Stimulated activated CD8-positive, alpha-beta memory T cell treated with anti-CD3 and anti-CD28 coated beads, Interleukin-15, amount 100 ng/mL, for 48 hours (primary cell): Measurements from ENCODE around the gene ZNF205.
A peak's percentile ranks its signal among the peaks of the same experiment; 100 is the strongest.
"Not testable (repeated sequence)": the region's sequence is repeated elsewhere in the genome, so short reads cannot be mapped to it uniquely, and the experiment has no call there.

Source experiments
- DNase-seq, 2 donors: peaks; one replicate each; pipeline ENCODE4 v3.0.0-alpha.2; 2020; ENCODE audit warnings: low read depth in 2 of 2

Gene ZNF205

DNA sequence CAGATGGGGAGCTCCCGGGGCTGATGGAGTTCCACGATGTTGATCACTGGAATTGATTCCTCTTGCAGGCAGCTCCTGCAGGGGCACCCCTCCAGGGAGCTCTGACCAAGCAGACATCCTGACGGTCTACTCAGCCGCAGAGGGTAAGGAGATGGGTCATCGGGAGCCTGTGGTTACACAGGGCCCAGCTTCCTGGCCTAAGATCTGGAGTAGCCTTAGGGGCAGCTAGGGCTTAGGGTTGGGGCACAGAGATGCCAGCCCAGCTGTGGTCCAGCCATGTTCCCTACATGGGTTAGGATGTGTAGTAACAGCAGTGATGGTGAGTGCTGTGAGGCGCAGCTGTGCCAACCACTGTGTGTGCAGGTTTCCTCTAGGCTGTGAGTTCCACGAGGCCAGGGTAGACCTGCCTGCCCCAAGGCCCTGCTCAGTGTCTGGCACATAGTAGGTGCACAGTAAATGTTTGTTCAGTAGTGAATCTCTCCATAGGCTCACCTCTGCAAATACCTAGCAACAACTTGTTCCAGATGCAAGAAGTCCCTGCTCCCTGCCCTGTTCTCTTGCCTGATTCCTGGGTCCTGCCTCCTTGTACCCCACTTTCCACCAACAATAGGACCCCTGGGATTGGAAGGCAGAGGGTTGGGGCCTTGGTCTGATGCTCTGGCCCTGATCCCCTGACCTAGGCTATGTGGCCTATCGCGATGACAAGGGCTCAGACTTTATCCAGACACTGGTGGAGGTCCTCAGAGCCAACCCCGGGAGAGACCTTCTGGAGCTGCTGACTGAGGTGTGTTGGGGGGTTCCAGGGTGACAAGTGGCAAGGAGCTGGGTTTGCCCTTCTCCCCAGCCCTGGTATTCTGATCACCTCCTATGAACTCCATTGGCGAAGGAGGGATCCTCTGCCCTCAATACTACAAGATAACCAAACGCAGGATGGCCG lies 36.1 kb downstream of the ZNF205 start:
- DNase-seq: no peak

DNA sequence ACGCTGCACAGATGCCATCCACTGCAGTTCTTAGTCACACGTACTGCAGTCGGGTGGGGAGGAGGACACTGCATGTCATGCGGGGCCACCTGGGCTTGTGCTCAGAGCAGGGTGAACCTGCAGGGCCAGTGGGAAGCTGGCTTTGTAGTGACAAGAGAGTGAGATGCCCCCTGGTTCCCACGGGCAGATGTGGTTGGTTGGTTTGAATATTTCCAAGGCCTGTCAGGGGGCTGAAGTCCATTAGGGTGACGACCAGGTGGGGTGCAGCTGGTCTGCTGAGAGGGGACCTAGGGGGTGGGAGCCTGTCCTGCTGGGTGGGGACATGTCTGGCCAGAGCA lies 36.8 kb downstream of the ZNF205 start:
- DNase-seq: no peak

DNA sequence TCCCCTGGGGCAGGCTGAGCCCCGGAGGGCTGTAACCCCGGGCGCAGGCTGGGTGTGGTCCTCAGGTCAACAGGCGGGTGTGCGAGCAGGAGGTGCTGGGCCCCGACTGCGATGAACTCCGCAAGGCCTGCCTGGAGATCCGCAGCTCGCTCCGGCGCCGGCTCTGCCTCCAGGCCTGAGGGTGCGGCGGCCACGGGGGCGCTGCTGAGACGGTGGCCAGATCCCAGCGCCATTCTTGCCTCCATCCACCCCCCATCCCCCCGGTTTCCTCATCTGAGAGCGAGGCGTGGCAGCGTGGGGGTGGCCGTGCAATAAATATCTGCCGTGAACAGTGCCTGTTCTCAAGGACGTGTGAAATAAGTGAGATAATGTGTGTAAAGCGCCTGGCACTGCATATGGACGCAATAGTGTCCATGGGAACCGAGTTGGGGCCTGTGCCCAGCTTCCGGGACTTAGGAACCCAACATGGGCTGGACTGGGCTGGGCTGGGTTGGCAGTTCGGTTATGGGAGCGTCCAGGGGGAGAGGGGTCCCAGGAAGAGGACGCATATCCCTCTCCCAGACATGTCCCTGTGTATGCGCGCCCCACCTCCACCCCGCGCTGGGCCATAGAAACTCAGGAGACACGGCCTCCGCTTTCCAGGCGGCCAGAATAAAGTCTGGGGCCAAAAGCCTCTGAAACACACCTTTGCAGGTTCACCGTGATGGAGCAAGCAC lies 37.4 kb downstream of the ZNF205 start:
- DNase-seq: peak in 1 of 2 donors; percentile 50

DNA sequence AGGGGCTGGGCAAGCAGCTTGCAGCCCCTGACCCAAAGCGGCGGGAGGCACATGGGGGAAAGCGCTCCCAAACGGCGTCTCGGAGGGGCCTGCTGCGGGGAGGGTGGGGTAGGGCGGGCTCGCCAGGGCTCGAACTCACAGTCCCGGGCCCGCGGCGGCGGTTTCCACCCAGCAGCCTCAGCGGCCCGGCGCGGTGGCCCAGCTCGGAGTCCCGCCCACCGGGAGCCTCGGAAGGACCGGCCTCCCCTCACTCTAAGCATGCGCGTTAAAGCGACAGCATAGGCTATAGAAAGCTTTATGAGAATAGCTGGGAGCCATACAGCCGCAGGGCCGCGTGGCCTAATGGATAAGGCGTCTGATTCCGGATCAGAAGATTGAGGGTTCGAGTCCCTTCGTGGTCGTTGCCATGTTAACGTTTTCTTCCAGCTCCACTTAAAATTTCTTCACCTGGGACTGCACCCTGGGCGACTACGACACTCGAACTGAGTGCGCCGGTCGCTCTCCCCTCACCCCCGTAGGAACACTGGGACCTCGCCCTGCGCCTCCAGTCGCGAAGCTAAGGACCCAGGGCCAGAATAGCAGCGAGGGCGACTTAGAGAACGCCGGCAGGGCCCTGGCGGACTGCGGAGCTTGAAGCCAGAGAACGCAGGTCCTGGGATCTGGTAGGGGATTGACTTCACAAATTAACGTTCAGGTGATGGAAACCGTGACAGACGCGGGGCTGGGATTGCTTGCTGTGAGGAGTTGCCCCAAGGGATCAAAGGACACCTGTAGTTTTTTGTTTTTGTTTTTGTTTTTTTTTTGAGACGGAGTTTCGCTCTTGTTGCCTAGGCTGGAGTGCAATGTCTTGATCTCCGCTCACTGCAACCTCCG lies 38.2 kb downstream of the ZNF205 start:
- peak; percentile 94 to 96 for DNase-seq

DNA sequence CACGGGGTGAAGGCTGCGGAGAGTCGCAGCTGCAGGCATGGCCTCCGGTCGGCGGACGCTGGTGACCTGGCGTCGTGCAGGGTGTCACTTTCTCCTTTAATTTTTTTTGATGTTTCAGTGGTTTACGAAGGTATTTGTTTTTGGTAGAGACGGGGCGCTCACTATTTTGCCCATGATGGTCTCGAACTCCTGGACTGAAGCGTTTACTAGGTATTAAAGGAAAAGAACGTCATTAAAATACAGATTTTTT lies 39.6 kb downstream of the ZNF205 start:
- DNase-seq: no peak

DNA sequence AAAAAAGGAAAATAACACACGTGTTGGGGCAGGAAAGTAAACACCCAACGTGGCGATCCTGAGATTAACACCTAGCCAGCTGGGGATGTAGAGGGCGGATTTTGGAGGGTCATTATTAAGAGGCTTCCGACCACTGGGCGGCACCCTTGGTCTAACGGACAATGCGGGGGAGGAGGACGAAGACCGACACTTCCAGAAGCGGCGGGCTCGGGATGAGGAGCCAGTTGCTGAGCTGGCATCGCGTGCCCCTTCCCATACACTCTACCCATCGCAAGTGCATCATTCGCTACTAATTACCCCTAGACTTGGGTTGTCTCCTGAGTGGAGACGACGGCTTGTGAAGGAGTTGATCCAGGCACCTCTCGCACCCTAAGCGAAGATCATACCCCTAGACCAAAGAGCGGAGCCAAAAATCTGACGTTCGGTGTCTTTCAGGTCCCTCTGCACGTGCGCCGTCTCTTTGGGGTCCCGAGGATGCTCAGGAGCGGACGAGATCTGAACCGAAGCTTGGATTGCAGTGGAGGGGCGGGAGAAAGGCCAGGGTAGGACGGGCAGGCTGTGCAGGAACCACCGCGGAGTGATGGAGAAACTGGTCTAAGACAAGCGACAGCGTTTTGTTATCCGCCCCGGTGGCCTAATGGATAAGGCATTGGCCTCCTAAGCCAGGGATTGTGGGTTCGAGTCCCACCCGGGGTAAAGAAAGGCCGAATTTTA lies 40.0 kb downstream of the ZNF205 start:
- DNase-seq: peak; percentile 82

DNA sequence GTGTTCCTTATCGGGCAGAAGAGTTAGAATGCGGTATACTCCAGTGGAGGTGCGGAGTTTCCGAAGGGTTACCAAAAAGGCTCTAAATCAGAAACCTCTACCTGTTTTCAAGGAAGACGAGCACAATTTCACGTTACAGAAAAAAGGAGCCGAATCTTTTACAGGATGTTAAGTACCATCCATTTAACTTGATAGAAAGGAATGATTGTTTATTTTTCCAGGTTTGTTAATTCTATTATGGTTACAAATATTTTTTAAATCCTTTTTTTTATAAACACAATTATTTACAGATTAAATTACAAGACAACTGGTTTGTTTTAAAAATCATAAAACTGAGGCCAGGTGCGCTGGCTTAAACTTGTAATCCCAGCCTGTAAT lies 40.6 kb downstream of the ZNF205 start:
- DNase-seq: no peak

DNA sequence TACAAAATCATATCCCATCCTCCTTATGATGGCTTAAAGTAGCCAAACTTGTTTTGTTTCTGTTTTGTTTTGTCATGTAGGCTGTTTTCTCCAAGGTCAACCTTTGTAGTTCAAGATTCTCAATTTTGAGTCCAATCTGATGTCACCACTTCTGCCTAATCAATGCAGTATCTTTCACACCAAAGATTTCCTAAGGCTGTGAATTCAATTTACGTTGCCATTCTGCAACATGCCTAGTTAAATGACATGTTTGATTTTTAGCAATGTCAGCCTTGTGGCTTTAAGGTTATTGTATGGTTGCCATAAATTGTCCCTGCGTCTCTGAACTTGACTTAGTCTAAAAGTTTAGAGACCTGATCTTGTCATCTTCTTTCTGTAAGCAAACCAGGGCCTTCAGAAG lies 42.8 kb downstream of the ZNF205 start:
- DNase-seq: no peak

DNA sequence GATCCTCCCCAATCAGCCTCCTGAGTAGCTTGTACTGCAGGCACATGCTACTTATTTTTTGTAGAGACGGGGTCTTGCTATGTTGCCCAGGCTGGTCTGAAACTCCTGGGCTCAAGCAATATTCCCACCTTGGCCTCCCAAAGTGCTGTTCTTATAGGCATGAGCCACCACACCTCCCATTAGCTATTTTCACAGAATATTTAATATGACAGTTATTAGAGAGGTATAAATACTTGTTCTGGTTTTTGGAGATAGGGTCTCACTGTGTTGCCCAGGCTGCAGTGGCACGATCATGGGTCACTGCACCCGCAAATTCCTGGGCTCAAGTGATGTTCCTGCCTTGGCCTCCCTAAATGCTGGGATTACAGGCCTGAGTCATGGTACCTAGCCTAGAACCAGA lies 43.6 kb downstream of the ZNF205 start:
- DNase-seq: no peak

DNA sequence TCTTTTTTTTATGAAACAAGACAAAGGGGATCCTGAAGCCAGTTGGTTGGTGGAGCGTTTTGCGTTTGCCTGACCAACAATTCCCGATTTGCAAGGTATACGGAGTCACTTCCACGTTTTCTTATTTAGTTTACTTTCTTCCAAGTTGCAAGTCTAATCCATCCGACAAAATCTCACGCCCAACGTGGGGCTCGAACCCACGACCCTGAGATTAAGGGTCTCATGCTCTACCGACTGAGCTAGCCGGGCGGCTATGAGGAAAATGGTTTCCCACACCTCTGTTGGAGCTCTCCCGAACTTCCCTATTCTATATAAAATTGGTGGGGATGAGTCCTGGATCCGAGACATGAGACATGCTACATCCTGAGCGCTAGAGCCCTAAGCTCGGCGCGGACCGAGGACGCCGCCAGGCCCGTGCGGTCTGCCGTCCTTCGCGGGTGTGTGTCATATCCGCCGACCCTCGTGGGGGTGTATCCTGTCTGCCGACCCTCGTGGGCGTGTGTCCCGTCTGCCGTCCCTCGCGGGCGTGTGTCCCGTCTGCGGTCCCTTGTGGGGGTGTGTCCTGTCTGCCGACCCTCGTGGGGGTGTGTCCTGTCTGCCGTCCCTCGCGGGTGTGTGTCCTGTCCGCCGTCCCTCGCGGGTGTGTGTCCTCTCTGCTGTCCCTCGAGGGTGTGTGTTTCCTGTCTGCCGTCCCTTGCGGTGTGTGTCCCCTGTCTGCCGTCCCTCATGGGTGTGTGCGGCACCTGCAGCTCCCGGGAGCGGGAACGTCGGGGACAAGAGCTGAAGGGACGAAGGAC lies 45.0 kb downstream of the ZNF205 start:
- peak in 1 of 2 donors; percentile 43 for DNase-seq

DNA sequence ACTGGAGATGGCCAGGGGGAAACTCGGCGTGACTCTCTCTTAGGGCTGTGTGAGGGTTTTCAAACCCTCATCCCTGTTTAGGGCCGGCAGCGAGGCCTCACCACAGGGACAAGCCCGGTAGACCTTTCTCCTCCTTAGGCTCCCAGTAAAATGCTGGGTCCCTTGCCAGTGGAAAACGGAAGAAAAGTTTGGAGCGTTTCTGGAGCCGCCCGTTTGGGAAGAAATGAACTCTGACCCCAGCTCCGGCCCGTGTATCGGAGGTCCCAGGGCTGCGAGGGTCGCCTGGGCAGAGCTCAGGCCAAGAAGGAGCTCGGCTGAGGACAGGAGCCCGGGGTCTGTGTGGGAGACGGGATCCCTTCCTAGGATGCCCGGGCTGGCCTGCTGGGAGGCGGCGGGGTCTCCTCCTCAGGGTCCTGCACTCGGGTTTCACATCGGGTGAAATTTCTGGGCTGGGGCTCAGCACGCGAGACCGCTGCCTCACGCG lies 45.7 kb downstream of the ZNF205 start:
- no peak for DNase-seq

DNA sequence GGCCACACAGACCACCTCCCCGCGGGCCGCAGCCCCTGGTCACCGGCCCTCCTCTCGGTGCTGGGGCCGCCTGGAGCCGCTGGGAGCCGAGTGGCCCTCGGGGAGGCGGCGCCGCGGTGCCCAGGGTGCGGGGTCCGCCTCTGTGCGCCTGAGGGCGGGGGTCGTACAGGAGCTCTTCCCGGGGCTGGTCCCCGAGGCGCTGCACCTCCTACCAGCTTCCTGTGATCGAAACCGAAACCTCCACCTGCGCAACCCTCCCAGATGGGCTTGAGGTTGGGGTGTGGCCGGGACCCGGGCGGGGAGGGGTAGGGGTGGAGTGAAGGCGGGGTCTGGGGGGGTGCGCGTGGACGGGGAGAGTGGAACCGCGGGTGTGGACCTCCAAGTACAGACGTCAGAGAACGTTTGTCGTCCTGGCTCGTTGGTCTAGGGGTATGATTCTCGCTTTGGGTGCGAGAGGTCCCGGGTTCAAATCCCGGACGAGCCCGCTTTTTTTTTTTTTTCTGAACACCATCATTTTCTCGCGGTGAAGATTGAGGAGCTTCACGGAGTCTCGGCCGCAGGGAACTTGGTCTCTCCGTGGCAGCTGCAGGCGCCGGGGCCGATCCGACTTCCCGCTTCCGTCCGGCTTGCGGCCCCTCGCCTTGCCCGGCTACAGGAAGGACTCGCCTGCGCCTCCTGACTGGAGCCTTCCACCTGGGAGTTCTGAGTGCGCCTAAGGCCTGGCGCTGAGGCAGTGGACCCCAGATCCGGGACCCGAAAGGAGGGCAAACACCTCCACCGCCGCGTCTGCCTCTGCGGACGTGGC lies 46.3 kb downstream of the ZNF205 start:
- DNase-seq: peak; percentile 70 to 79

DNA sequence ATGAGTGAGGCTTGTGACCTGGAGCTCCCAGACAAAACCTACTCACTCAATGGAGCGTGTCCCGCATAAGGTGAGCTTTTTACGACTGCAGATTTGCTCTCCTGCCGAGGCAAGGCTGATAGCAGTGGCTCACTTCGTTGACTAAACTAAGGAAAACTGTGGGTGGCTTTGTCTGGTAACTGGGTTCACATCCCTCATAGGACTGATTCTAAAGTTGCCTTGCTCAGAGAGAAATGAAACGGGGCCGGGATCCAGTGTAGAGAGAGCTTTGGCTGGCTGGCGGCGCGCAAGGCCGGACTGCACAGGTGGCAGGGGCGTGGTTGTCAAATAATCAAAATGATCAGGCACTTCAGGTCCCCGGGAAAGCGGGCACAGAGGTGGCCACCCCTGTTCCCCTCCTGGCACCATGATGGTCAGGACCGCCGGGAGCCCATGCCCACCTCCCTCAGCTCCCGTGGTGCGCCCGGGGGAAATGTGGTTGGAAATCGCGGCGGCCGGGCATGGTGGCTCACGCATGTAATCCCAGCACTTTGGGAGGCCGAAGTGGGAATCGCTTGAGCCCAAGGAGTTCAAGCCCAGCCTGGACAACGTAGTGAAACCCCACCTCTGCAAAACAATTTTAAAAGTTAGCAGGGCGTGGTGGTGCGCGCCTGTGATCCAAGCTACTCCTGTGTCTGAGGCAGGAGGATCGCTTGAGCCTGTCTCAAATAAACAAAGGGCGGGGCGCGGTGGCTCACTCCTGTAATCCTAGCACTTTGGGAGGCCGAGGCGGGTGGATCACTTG lies 49.0 kb downstream of the ZNF205 start:
- no peak for DNase-seq

DNA sequence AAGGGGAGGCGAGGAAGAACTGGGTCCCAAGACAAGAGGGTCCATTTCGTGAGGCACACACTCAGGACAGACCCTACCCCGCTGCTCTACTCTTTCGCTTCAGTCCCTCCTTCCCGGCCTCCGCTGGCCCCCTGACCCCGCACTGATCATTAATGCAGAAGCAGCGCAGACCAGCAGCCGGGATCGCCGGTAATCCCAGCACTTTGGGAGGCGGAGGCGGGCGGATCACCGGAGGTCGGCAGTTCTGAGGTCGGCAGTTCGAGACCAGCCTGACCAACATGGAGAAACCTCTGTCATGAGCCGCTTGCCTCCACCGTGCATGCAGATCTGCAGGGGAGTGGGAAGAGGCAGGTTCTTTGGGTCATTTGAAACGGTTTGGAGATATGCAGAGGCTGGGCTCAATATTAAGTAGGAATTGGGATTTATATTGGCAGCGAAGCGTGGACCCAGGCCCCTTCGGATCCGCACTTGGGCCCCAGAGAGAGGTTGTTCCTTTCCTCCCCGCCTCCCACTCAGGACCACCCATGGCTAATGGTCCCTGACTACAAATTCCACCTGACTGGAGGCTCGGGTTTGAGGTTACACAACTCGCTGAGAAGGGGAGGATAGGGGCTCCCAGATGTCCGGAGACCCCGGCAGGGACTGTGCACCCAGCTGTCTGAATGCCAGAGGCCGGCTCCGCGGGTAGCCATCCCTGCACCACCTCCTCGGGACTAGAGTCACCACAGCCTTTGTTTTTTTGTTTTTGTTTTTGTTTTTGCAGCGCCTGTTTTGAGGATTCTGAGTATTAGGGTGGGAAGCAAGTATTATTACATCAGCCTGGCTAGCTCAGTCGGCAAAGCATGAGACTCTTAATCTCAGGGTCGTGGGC lies 52.0 kb downstream of the ZNF205 start:
- no peak for DNase-seq

DNA sequence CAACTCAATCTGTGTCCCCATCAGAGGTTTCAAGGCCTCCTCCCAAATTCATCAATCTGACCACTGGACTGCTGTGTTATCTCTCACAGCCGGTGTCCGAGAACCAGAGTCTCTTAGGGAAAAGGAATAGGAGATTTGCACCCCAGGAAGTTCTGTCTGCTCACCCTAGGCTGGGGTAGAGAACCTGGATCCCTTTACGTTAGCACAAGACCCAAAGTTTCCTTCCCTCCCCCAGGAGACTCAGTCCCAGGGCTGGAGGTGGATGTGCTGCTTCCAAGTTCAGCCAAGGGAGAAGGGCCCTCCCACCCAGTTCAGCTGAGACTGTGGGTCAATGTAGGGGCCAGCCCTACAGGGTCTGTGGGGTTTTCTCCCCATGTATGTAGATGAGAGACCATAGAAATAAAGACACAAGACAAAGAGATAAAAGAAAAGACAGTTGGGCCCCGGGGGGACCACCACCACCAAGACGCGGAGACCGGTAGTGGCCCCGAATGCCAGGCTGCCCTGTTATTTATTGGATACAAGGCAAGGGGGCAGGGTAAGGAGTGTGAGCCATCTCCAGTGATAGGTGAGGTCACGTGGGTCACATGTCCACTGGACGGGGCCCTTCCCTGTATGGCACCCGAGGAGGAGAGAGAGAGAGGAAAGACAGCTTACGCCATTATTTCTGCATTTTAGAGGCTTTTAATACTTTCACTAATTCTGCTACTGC lies 52.9 kb downstream of the ZNF205 start:
- no peak for DNase-seq

DNA sequence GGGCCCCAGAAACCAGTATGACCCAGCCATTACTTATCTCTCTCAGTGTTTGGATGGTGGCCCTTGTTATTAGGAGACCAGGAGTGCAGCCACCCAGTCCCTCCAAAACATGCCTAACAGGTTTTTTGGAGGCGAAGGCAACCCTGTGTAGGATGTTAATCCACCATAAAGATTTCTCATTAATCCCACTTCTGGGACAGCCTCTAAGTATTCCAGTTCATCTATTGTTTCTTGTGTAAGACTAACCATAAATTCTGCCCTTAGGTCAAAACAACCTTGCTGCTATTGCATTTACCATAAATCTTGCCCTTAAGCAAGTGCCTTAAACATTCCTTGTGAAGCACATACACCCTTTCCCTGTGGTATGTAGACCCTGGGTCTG lies 54.1 kb downstream of the ZNF205 start:
- no peak for DNase-seq

DNA sequence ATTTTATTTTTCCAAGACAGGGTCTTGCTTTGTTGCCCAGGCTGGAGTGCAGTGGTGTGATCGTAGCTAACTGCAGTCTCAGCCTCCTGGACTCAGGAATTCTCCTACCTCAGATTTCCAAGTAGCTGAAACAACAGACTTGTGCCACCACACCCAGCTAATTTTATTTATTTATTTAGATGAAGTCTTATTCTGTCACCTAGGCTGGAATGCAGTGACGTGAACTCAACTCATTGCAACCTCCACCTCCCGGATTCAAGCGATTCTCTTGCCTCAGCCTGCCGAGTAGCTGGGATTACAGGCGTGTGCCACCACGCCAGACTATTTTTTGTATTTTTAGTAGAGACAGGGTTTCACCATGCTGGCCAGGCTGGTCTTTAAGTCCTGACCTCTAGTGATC lies 56.3 kb downstream of the ZNF205 start:
- not testable (repeated sequence) for DNase-seq
